Fibroblast of mammary gland (primary cell): ENCODE measurements around the gene GSG1L.

Source experiments
- DNase-seq: peaks from one replicate; pipeline ENCODE4 v3.0.0-alpha.2; 2010; ENCODE audit warnings: low read depth
- H3K4me3 ChIP-seq: 2 replicates; pipeline ENCODE4 v1.5.1; 2011; ENCODE audit warnings: low read depth, mild to moderate bottlenecking, low read length, moderate library complexity; ENCODE audit not compliant: control insufficient read depth
- TF ChIP-seq, protein P1 (sequence below): conservative IDR thresholded peaks from 2 replicates; pipeline ENCODE4 v1.5.1; 2011; ENCODE audit warnings: low read depth, low read length, inconsistent platforms; ENCODE audit not compliant: control insufficient read depth, insufficient read depth

GSG1L gene

GRCh38 chr16:27766236-27766925 lies 297.1 kb downstream of the GSG1L start:
- DNase-seq: no peak
- H3K4me3 ChIP-seq: no peak overlapping the region
- TF ChIP-seq, protein P1, sequence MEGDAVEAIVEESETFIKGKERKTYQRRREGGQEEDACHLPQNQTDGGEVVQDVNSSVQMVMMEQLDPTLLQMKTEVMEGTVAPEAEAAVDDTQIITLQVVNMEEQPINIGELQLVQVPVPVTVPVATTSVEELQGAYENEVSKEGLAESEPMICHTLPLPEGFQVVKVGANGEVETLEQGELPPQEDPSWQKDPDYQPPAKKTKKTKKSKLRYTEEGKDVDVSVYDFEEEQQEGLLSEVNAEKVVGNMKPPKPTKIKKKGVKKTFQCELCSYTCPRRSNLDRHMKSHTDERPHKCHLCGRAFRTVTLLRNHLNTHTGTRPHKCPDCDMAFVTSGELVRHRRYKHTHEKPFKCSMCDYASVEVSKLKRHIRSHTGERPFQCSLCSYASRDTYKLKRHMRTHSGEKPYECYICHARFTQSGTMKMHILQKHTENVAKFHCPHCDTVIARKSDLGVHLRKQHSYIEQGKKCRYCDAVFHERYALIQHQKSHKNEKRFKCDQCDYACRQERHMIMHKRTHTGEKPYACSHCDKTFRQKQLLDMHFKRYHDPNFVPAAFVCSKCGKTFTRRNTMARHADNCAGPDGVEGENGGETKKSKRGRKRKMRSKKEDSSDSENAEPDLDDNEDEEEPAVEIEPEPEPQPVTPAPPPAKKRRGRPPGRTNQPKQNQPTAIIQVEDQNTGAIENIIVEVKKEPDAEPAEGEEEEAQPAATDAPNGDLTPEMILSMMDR: no peak

- no peak overlapping the region for H3K4me3 ChIP-seq
- TF ChIP-seq, protein P1: no peak
- no peak for DNase-seq
These were observed 298.4 kb downstream of the GSG1L start for GRCh38 chr16:27764869-27765675.

DNA sequence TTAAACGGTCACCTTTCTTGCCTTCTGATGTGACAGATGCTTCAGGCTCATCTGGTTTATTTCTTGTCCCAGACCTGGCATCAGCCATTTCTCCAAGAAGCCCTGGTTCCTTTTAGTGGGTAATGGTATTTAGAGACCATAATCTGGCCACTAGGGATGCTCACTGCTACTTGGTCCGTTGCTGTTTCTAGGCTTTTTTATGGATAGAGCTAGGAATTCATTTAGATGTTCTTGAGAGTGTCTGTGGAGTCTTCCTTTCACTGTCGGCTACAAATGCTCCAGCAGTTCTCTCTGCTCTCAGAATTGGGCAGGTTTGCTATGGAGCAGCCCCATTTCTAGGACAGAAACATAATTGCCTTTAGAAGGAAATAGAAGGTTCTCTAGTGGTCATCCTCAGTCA lies 299.1 kb downstream of the GSG1L start:
- no peak for DNase-seq
- TF ChIP-seq, protein P1: no peak
- H3K4me3 ChIP-seq: no peak overlapping the region

DNA sequence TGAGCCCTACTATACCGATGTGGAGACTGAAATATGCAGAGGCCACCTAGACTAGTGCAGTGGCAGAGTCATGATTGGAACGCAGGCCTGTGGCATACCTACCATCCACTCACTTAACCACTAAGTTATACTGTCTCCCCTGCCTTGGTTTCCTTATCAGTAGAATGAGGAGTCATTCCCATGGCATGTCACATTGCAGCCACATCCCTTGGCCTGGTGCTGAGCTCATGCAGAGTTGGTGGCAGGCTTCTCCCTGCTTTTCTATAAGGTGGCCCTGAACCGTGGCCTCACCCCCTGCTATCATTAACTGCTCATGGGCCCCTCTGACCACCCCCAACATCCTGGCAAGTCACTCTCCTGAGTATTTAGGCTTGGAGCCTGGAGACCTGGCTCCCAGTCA lies 301.1 kb downstream of the GSG1L start:
- H3K4me3 ChIP-seq: no peak overlapping the region
- TF ChIP-seq, protein P1: no peak
- no peak for DNase-seq

DNA sequence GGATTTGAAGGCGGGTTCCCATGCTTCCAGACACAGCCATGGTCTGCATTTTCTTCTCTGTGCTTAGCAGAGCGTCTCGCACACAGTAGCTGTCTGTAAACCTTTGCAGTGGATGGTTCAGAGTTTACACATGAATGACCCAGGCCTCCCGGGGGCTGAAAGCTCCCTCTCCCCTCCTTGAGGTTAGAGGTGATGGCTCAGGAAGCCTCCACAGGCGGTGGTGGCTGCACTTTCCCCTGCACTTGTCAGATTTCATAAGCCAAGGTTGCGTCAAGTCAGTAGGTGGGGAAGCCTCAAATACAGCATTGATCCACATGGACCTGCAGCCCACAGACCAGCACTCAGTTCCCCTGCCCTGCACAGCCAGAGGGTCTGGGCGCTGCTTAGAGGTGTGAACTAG lies 301.7 kb downstream of the GSG1L start:
- no peak for DNase-seq
- no peak overlapping the region for H3K4me3 ChIP-seq
- TF ChIP-seq, protein P1: no peak

- no peak for DNase-seq
- TF ChIP-seq, protein P1: no peak
- H3K4me3 ChIP-seq: no peak overlapping the region
These were observed 302.7 kb downstream of the GSG1L start for GRCh38 chr16:27760789-27761176.
